HG03432 (cell line): ENCODE results near the gene NUFIP1.
"Not testable (repeated sequence)": the region's sequence is repeated elsewhere in the genome, so short reads cannot be mapped to it uniquely, and the experiment has no call there.

Experiments used
- ATAC-seq: cut with Tn5 transposase; IDR thresholded peaks from one replicate; pipeline ENCODE4 v1.9.1; 2021; ENCODE audit warnings: mild to moderate bottlenecking, moderate library complexity; ENCODE audit not compliant: unreplicated experiment

NUFIP1 gene

GRCh38 chr13:44921931-44922758 is 67.1 kb downstream of the NUFIP1 start:
- no peak for ATAC-seq

GRCh38 chr13:44921246-44921877 is 67.9 kb downstream of the NUFIP1 start:
- no peak for ATAC-seq

GRCh38 chr13:44920013-44920412 is 69.3 kb downstream of the NUFIP1 start:
- no peak for ATAC-seq

GRCh38 chr13:44919104-44919804 is 70.0 kb downstream of the NUFIP1 start:
- ATAC-seq, result no peak

- peak; percentile 89 for ATAC-seq
Observed at GRCh38 chr13:44918326-44919103, 70.8 kb downstream of the NUFIP1 start.

- peak; percentile 81 for ATAC-seq
Observed at GRCh38 chr13:44917589-44918325, 71.5 kb downstream of the NUFIP1 start.

- no peak for ATAC-seq
Observed at GRCh38 chr13:44912278-44913016, 76.8 kb downstream of the NUFIP1 start.

GRCh38 chr13:44908712-44909111 is 80.6 kb downstream of the NUFIP1 start:
- no peak for ATAC-seq

- ATAC-seq, result no peak
Observed at GRCh38 chr13:44908266-44908665, 81.0 kb downstream of the NUFIP1 start.

- no peak for ATAC-seq
Observed at GRCh38 chr13:44906713-44907112, 82.6 kb downstream of the NUFIP1 start.

GRCh38 chr13:44906230-44906629 is 83.0 kb downstream of the NUFIP1 start:
- no peak for ATAC-seq

- ATAC-seq, result no peak
Observed at GRCh38 chr13:44905556-44905955, 83.7 kb downstream of the NUFIP1 start.

GRCh38 chr13:44904967-44905366 is 84.3 kb downstream of the NUFIP1 start:
- ATAC-seq, result no peak

- ATAC-seq, result no peak
Observed at GRCh38 chr13:44903574-44903985, 85.7 kb downstream of the NUFIP1 start.

GRCh38 chr13:44902738-44903137 is 86.5 kb downstream of the NUFIP1 start:
- ATAC-seq, result no peak

GRCh38 chr13:44899967-44900366 is 89.3 kb downstream of the NUFIP1 start:
- ATAC-seq, result no peak

- ATAC-seq, result not testable (repeated sequence)
Observed at GRCh38 chr13:44898308-44898707, 91.0 kb downstream of the NUFIP1 start.

- ATAC-seq, result no peak
Observed at GRCh38 chr13:44895953-44896335, 93.3 kb downstream of the NUFIP1 start.

- ATAC-seq, result no peak
Observed at GRCh38 chr13:44895264-44895952, 93.9 kb downstream of the NUFIP1 start.
